Activated gamma-delta T cell treated with Interleukin-2 at 50 U/mL for 16 hours (primary cell): ENCODE data around the gene CNTN4.
"Not testable (repeated sequence)": the region's sequence is repeated elsewhere in the genome, so short reads cannot be mapped to it uniquely, and the experiment has no call there.

Experiments
- DNase-seq: peaks from one replicate; pipeline ENCODE4 v3.0.0-alpha.2; 2020

The CNTN4 gene

GRCh38 chr3:2937055-2937454 is 838.4 kb downstream of the CNTN4 start:
- DNase-seq: no peak

DNA sequence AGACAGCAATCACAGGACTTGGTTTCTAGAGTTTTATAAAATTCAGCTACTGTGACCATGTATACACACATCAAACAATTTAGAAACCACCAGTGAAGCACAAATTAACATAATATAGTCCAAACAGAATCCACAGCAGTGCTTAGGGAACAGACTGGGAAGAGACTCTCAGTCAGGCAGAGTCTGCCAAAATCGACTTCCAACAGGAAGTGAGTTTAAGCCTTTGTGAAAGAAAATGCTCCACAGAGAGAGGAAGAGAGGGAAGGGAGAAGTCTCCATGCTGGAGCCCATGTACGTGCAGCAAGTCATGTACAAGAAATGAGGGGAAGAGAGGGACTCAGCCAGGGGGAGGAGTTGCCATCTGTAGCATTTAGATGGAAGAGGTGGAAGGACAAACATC is 838.9 kb downstream of the CNTN4 start:
- DNase-seq: no peak

- no peak for DNase-seq
Observed at GRCh38 chr3:2938711-2939110, 840.0 kb downstream of the CNTN4 start.

- DNase-seq: no peak
Observed at GRCh38 chr3:2940062-2940461, 841.4 kb downstream of the CNTN4 start.

- no peak for DNase-seq
Observed at GRCh38 chr3:2944628-2945027, 846.0 kb downstream of the CNTN4 start.

DNA sequence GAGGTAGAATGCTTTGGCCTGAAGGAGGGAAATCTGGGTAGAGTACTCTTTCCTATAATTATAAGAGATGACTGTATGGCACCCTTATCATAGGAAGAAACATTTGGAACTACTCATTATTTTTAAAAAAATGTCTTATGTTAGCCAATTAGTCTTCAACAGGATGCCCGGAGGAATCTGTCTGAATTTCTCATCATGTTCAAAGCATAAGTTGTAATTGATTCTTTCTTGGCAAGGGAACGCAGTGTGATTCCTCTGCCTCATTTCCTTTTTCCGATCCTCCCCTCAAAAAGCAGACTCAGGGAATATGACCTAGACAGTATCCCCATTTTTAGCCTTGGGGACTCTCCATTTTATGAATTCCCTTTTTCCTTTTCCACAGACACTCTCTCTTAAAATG is 846.5 kb downstream of the CNTN4 start:
- DNase-seq: no peak

DNA sequence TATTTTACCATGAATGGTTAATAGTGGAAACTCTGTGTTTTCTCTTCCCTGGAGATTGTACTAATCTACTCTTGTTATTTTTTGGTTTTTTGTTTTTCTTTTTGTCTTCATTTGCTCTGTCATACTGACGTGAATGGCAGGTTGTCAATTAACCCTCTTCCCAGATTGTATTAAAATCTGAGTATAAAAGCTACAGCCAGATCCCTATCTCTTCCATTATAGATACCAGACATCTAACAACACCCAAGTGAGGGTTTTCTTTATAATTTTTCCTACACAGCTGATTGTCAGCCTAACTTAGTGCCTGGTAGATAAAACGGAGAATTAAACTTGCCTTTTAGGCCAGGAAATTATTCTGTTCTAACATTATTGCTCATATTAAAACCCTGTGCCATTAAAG is 848.9 kb downstream of the CNTN4 start:
- DNase-seq: no peak

DNA sequence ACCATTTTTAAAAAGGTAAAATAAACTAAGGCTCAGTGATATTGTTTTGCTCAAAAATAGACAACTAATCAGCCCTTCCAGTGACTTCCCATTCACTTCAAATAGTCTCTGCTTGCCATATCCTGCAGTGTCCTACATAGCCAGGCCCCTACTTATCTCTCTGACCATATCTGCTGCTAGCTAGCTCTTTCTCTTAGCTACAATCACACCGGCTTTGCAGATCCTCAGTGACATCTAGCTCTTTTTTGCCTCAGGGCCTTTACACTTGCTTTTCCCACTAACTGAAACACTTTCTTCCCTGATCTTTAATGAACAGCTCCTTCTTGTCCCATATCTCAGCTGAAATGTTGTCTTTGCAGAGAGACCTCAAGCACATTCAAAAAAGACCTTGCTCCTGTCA is 850.2 kb downstream of the CNTN4 start:
- no peak for DNase-seq

GRCh38 chr3:2950159-2950558 is 851.5 kb downstream of the CNTN4 start:
- DNase-seq: no peak

DNA sequence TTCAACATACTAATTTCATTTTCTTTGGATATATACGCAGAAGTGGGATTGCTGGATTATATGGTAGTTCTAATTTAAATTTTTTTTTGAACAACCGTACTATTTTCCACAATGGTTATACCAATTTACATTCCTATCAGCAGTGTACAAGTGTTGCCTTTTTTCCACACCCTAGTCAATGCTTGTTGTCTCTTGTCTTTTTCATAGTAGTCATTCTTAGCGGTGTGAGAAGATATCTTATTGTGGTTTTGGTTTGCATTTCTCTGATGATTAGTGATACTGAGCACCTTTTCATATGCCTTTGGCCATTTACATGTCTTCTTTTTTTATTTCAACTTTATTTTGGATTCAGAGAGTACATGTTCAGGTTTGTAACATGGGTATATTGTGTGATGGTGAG is 858.4 kb downstream of the CNTN4 start:
- no peak for DNase-seq

- no peak for DNase-seq
Observed at GRCh38 chr3:2958551-2958950, 859.9 kb downstream of the CNTN4 start.

DNA sequence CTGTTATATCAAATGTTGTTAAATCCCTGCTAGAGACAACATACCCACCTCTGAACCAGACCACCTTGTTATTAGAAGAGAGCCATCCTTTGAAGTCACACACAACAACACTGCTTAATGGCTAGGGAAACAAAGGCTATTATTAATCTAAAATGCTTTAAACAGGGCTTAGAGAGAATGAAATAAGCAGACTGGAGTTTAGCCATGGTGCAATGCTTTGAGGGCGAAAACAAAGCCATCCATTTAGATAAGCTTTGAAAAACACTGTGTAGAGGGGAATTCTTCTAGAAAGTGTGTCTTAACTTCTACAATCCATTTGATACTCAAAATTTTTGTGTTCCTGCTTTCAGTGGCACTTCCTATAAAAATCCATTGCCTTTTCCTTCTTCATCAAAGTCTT is 862.9 kb downstream of the CNTN4 start:
- DNase-seq: no peak

- no peak for DNase-seq
Observed at GRCh38 chr3:2967871-2968270, 869.2 kb downstream of the CNTN4 start.

DNA sequence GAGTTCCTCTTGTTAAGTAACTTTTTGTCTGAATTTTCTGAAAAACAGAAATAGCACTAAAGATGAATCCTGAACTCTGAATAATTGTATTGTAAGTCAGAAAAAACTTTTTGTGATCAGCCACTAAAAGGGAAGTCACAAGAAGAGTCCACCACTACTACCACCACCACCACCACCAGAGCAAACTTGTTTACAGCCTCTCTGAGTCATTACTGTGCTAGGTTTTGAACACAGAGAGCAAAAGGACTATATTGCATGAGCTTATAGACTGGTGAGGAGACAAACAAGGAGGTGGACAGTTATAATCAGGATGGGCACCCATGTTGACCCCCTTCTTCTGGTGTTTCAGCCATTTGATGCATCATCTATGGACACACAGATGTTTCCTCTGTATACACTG is 869.8 kb downstream of the CNTN4 start:
- DNase-seq: no peak

- no peak for DNase-seq
Observed at GRCh38 chr3:2976212-2976611, 877.5 kb downstream of the CNTN4 start.

GRCh38 chr3:2976796-2977195 is 878.1 kb downstream of the CNTN4 start:
- no peak for DNase-seq

DNA sequence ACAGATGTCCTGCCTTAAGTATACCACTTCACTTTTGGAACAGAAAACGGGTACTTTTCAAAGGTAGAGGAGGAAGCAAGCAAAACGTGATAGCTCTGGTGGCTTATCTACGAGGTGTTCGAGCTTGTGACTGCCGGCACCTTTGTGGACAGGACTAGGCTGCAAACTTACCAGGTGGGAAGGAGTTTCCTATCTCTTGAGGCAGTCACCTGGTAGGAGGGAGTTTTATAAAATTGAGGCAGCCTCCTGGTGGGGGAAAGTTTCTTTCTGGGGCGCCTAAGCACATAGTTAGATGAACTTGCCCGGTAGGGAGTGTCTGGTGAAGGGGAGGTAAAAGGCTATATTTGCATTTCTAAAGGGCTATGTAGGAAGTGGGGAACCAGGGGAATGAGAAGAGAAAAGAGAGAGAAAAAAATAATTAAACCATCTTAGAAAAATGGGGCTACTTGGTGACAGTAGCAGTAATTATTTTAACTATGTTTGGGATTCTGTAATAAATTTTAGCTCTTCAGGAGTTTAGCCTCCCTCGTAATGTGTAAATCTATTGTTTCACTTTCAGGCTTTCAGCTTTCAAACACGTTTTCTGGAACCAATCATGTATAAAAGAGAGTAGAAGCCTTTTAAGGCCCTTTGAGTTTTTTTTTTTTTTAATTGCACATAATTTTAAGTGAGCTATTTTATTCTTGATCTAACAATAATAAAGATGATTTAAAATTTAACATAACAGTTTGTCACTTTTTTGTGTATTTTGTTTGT is 880.5 kb downstream of the CNTN4 start:
- no peak for DNase-seq

- DNase-seq: no peak
Observed at GRCh38 chr3:2984005-2984830, 885.6 kb downstream of the CNTN4 start.

- DNase-seq: no peak
Observed at GRCh38 chr3:2984831-2985220, 886.2 kb downstream of the CNTN4 start.

- DNase-seq: no peak
Observed at GRCh38 chr3:2985479-2985878, 886.8 kb downstream of the CNTN4 start.

DNA sequence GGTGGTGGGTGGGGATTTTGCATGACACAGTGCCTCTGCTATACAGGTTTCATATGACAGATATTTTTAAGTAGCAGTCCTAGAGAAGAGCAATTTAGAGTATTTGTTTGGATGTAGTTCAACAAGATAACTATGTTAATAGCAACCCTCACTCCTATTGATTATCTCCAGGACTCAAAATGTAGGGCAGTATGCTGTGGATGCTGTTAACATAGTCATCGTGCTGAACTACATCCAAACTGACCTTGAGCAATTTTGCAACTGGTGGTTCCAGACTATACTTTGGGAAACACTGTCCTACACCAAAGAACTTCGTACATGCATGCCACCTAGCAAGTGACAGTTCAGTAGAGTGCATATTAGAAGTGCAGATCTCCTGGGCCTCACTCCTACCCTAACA is 893.9 kb downstream of the CNTN4 start:
- no peak for DNase-seq

DNA sequence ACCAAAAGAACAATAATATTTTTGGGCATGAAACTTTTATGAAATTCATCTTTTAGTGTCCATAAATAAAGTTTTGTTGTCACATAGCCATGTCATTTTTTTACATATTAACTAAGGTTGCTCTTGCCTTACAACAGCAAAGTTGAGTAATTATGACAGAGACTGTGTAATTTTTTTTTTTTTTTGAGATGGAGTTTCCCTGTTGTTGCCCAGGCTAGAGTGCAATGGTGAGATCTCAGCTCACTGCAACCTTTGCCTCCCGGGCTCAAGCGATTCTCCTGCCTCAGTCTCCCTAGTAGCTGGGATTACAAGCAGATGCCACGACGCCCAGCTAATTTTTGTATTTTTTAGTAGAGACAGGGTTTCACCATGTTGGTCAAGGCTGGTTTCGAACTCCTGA is 894.5 kb downstream of the CNTN4 start:
- DNase-seq: not testable (repeated sequence)

- no peak for DNase-seq
Observed at GRCh38 chr3:2993736-2994135, 895.1 kb downstream of the CNTN4 start.

- DNase-seq: no peak
Observed at GRCh38 chr3:2995195-2995594, 896.5 kb downstream of the CNTN4 start.
